Type B pancreatic cell (in vitro differentiated cells): ENCODE measurements around the gene ADGRF1. TPM values are rescaled to one million over a fixed set of nuclear protein-coding genes. Genes with fewer than 3 reads are reported as not detected.
A peak's percentile ranks its signal among the peaks of the same experiment; 100 is the strongest.
"Not testable (repeated sequence)": the region's sequence is repeated elsewhere in the genome, so short reads cannot be mapped to it uniquely, and the experiment has no call there.

ENCODE experiments used
- DNase-seq: peaks from one replicate; pipeline ENCODE4 v3.0.0; 2021; ENCODE audit warnings: mixed read lengths; ENCODE audit not compliant: unreplicated experiment; ENCODE audit errors: extremely low spot score
- H3K27ac Mint-ChIP-seq: 2 replicates; pipeline ENCODE4 v1.8.0; 2021; ENCODE audit warnings: mild to moderate bottlenecking, mixed read lengths
- H3K27me3 Mint-ChIP-seq: 2 replicates; pipeline ENCODE4 v1.8.0; 2021; ENCODE audit warnings: mixed read lengths
- H3K36me3 Mint-ChIP-seq: 2 replicates; pipeline ENCODE4 v1.8.0; 2021; ENCODE audit warnings: mixed read lengths
- H3K4me1 Mint-ChIP-seq: one replicate; pipeline ENCODE4 v1.8.0; 2021; ENCODE audit warnings: mixed read lengths; ENCODE audit not compliant: unreplicated experiment
- H3K4me3 Mint-ChIP-seq: 2 replicates; pipeline ENCODE4 v1.8.0; 2021; ENCODE audit warnings: mild to moderate bottlenecking, mixed read lengths
- H3K9me3 Mint-ChIP-seq: 2 replicates; pipeline ENCODE4 v1.8.0; 2021; ENCODE audit warnings: mixed read lengths
- CTCF ChIP-seq: fragments of 200-600 bp; sonication (generic); conservative IDR thresholded peaks from 2 replicates; pipeline ENCODE4 v1.5.0; 2021; ENCODE audit warnings: antibody characterized with exemption, mild to moderate bottlenecking
- long read RNA-seq: library from polyadenylated mRNA; unstranded; transcript quantifications from one replicate; pipeline ENCODE4 v2.0.0, GENCODE V29; 2020
- total RNA-seq: library from RNA; stranded (reverse); gene quantifications from 2 replicates; pipeline ENCODE4 v1.2.1, GENCODE V29; 2021; ENCODE audit warnings: low replicate concordance

ADGRF1 gene
- total RNA-seq, result 20.0 and 36.0 TPM in 2 replicates
- long read RNA-seq, full-length matches to known transcripts, result 85 of 165 reads
- long read RNA-seq, partial matches to known transcripts, result 36 of 165 reads
- long read RNA-seq, other reads (novel, unspliced or antisense), result 44 of 165 reads

DNA sequence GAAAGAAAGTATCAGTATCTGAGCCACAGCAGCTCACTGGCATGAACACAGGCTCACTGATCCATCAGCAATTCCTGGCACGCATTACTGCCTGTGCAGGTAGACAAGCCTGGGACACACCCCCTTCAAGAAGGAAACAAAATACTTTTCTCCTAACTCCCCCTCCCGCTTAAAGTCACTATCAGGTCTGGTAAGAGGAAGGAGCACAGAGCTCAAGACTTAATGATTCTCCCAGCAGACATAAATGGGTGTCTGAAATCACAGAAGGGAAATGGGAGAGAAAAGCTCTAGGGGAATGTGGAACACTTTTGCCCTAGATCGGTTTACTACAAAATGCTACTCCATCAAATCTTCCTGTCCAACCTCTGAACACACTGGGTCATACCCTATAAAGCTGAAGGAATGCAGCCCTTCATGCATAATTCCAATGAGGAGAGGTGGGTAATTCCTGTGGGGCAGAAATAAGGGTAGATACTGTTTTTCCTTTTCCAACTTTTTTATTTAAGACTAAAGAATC, at the start of gene ADGRF1:
TSS of gene ADGRF1 (minus strand) at position 58 of the 517 bp plus-strand sequence. CDS start 13,271 bp downstream, outside the sequence.
- Mint-ChIP-seq H3K9me3 (peaks cover 4% of the 10 kb centered on the region), H3K27me3 (no peaks in the 10 kb centered on the region), H3K4me1 (peaks cover 18% of the 10 kb centered on the region), H3K36me3 (no peaks in the 10 kb centered on the region), H3K4me3 (peak within 1 kb of the TSS; percentile 79), H3K27ac (peak within 1 kb of the TSS; percentile 92)
- no peak for DNase-seq
- TF ChIP-seq CTCF, result no peak

GRCh38 chr6:47090881-47091280, 48.7 kb upstream of the ADGRF1 start:
- no peak for DNase-seq
- Mint-ChIP-seq H3K4me3 (no peak overlapping the region), H3K36me3 (no peaks in the 10 kb centered on the region), H3K27ac (no peak overlapping the region), H3K9me3 (no peaks in the 10 kb centered on the region), H3K27me3 (no peaks in the 10 kb centered on the region), H3K4me1 (peaks cover 23% of the 10 kb centered on the region)
- TF ChIP-seq CTCF, result no peak

DNA sequence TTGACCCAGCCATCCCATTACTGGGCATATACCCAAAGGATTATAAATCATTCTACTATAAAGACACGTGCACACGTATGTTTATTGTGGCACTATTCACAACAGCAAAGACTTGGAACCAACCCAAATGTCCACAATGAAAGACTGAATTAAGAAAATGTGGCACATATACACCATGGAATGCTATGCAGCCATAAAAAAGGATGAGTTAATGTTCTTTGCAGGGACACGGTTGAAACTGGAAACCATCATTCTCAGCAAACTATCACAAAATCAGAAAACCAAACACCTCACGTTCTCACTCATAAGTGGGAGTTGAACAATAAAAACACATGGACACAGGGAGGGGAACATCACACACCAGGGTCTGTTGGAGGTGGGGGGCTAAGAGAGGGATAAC, 47.3 kb upstream of the ADGRF1 start:
- not testable (repeated sequence) for H3K36me3 Mint-ChIP-seq, H3K4me3 Mint-ChIP-seq, H3K9me3 Mint-ChIP-seq, H3K27ac Mint-ChIP-seq, H3K27me3 Mint-ChIP-seq, DNase-seq
- peaks cover 30% of the 10 kb centered on the region for H3K4me1 Mint-ChIP-seq

DNA sequence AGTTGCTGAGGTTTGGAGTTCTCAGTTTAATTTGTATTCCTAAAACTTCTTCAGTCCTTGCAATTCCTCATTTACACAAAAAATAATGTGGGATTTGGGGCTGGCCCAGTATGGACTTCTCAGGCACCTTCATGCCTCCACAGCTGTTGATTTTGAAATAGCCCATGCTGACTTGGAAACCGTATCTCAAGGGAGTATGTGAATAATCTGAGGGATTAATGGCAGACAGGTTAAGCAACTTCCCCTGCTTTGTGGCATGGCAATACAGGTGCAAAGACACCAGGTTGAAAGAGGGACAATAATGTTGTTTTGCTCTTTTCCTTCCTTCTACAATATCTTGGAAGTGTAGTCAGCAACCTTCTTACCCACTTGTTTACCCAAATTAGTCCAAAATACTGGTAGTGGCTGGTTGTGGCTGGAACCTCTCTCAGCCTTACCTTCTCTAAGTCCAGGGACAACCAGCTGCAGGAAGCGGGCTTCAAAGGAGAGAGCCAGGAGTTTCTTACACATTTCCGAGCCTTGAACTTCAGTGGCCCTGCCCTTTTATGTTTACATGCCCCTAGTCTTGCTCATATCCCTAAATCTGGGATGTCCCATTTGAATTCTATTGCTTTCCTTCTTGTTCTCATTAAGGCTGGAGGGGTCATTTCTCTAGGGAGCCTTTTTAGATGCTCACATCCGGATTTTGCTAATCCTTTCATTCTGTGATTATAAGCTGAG, 44.1 kb upstream of the ADGRF1 start:
- no peak for DNase-seq
- no peaks in the 10 kb centered on the region for H3K27me3 Mint-ChIP-seq
- no peaks in the 10 kb centered on the region for H3K9me3 Mint-ChIP-seq
- no peaks in the 10 kb centered on the region for H3K36me3 Mint-ChIP-seq
- H3K27ac Mint-ChIP-seq, result no peak overlapping the region
- no peak for TF ChIP-seq CTCF
- peaks cover 25% of the 10 kb centered on the region for H3K4me1 Mint-ChIP-seq
- no peak overlapping the region for H3K4me3 Mint-ChIP-seq

- no peak for TF ChIP-seq CTCF
- Mint-ChIP-seq H3K36me3 (no peaks in the 10 kb centered on the region), H3K27ac (peak overlapping the region; percentile 19), H3K27me3 (no peaks in the 10 kb centered on the region), H3K4me3 (peak overlapping the region; percentile 21), H3K4me1 (peaks cover 25% of the 10 kb centered on the region), H3K9me3 (no peaks in the 10 kb centered on the region)
- DNase-seq, result no peak
Observed at GRCh38 chr6:47084610-47085009, 42.5 kb upstream of the ADGRF1 start.

- Mint-ChIP-seq H3K4me3 (peak overlapping the region; percentile 20), H3K36me3 (no peaks in the 10 kb centered on the region), H3K9me3 (no peaks in the 10 kb centered on the region), H3K4me1 (peaks cover 25% of the 10 kb centered on the region), H3K27me3 (no peaks in the 10 kb centered on the region), H3K27ac (peak overlapping the region; percentile 35)
- no peak for TF ChIP-seq CTCF
- peak; percentile 70 for DNase-seq
Observed at GRCh38 chr6:47083586-47084047, 41.5 kb upstream of the ADGRF1 start.
